ENCODE data around the gene LCNL1. TPM values are rescaled to one million over a fixed set of nuclear protein-coding genes. Genes with fewer than 3 reads are reported as not detected.

Gene LCNL1
- total and polyA plus RNA-seq, 2 donors (not counting 1 experiment from before 2014, with no cell fraction given): not detected

GRCh38 chr9:136995362-136995761, 12.6 kb downstream of the LCNL1 start:
- peaks cover 53 to 70% of the 10 kb centered on the region in 2 donors for H3K4me1 ChIP-seq (ENCODE audit: control insufficient read depth in 2 of 2, insufficient read depth in 2 of 2, low read length in 2 of 2)
- 67% methylated on average over 29 of the region's 30 CpGs for WGBS (ENCODE audit: insufficient coverage)
- Mint-ChIP-seq H3K4me1 (peaks cover 53% of the 10 kb centered on the region), H3K27ac (peak overlapping the region; percentile 61), H3K27me3 (peaks cover 3% of the 10 kb centered on the region), H3K9me3 (ENCODE audit: insufficient read depth) (no peaks in the 10 kb centered on the region), H3K4me3 (no peak overlapping the region)
- H3K27me3 ChIP-seq (replicated peaks in 1 of 4; ENCODE audit: control extremely low read depth in 1 of 4, control insufficient read depth in 3 of 4, insufficient read depth in 4 of 4, low read length in 3 of 4): peaks cover 0 to 4% (median 0%) of the 10 kb centered on the region in 4 experiments
- intact Hi-C loops (cut with micrococcal nuclease): no loop called here
- no peak overlapping the region for H3K9ac ChIP-seq (ENCODE audit: low read length)
- H4K20me1 ChIP-seq (ENCODE audit: control insufficient read depth, insufficient read depth, low read length, poor library complexity, severe bottlenecking): peaks cover 17% of the 10 kb centered on the region
- H3K9me3 ChIP-seq (ENCODE audit: control extremely low read depth in 1 of 3, control insufficient read depth in 2 of 3, insufficient read depth in 1 of 3, low read length in 2 of 3): peaks cover 0 to 10% (median 0%) of the 10 kb centered on the region in 3 donors
- ChIA-PET POLR2A (interaction anchor here (1.2 to 1.5 kb wide), 2 partner anchors 32 to 34 kb away, joined by 4 to 5 read pairs; no protein-coding TSS in a partner anchor), CTCF (interaction anchor here (1.2 to 3.4 kb wide), 3 partner anchors 31 to 39 kb away, joined by 4 to 22 read pairs (median 11); partner anchors contain the start of gene ABCA2)
- peaks cover 0 to 6% of the 10 kb centered on the region in 2 experiments for H3K36me3 ChIP-seq (replicated peaks in 1 of 2; ENCODE audit: control extremely low read depth in 1 of 2, control insufficient read depth in 1 of 2, extremely low read depth in 1 of 2, insufficient read depth in 2 of 2, low read length in 1 of 2)
- H3K4me3 ChIP-seq (ENCODE audit: control extremely low read depth in 1 of 5, extremely low read depth in 1 of 5, insufficient read depth in 1 of 5, low read depth in 2 of 5, low read length in 4 of 5): no peak overlapping the region
- TF ChIP-seq EZH2 (IDR thresholded peaks at IDR 0.05; ENCODE audit: borderline replicate concordance, insufficient read depth, low read depth, low read length, poor library complexity, severe bottlenecking) (no peak), CTCF (IDR thresholded peaks at IDR 0.05) (no peak)
- H3K79me2 ChIP-seq (ENCODE audit: control insufficient read depth, insufficient read depth, low read length): peaks cover 10% of the 10 kb centered on the region
- no peak overlapping the region for H3K27ac ChIP-seq (ENCODE audit: low read length in 2 of 2)
- ATAC-seq (ENCODE audit: low read depth): no peak
- no peak overlapping the region for H2AFZ ChIP-seq (ENCODE audit: insufficient read depth, low read depth, low read length, poor library complexity, severe bottlenecking)
- DNase-seq: no peak
- H3K4me2 ChIP-seq (replicated peaks; ENCODE audit: low read depth, low read length, poor library complexity, severe bottlenecking): peak overlapping the region; percentile 90

GRCh38 chr9:136995772-136996311, 13.0 kb downstream of the LCNL1 start:
- Mint-ChIP-seq H3K27me3 (peaks cover 3% of the 10 kb centered on the region), H3K4me1 (peaks cover 55% of the 10 kb centered on the region), H3K9me3 (ENCODE audit: insufficient read depth) (no peaks in the 10 kb centered on the region), H3K27ac (peak overlapping the region; percentile 82), H3K4me3 (peak overlapping the region; percentile 76)
- ChIA-PET CTCF (interaction anchor here (0.6 to 3.4 kb wide), 6 partner anchors 30 to 154 kb away, joined by 3 to 22 read pairs (median 4); partner anchors contain the start of genes ABCA2, AJM1 and NPDC1), POLR2A (interaction anchor here (0.5 to 1.5 kb wide), 4 partner anchors 14 to 189 kb away, joined by 3 to 5 read pairs (median 4); no protein-coding TSS in a partner anchor)
- Histone ChIP-seq H2AFZ (ENCODE audit: insufficient read depth, low read depth, low read length, poor library complexity, severe bottlenecking) (no peak overlapping the region), H4K20me1 (ENCODE audit: control insufficient read depth, insufficient read depth, low read length, poor library complexity, severe bottlenecking) (peaks cover 17% of the 10 kb centered on the region), H3K27ac (ENCODE audit: low read length in 2 of 2) (peak overlapping the region in 1 of 2 donors; percentile 27), H3K9ac (ENCODE audit: low read length) (peak overlapping the region; percentile 59), H3K4me3 (ENCODE audit: control extremely low read depth in 1 of 5, extremely low read depth in 1 of 5, insufficient read depth in 1 of 5, low read depth in 2 of 5, low read length in 4 of 5) (peak overlapping the region in 2 of 5 experiments; percentile 40 to 60), H3K36me3 (replicated peaks in 1 of 2; ENCODE audit: control extremely low read depth in 1 of 2, control insufficient read depth in 1 of 2, extremely low read depth in 1 of 2, insufficient read depth in 2 of 2, low read length in 1 of 2) (peaks cover 0 to 6% of the 10 kb centered on the region in 2 experiments), H3K4me2 (replicated peaks; ENCODE audit: low read depth, low read length, poor library complexity, severe bottlenecking) (peak overlapping the region; percentile 90), H3K9me3 (ENCODE audit: control extremely low read depth in 1 of 3, control insufficient read depth in 2 of 3, insufficient read depth in 1 of 3, low read length in 2 of 3) (peaks cover 0 to 7% (median 0%) of the 10 kb centered on the region in 3 donors), H3K4me1 (ENCODE audit: control insufficient read depth in 2 of 2, insufficient read depth in 2 of 2, low read length in 2 of 2) (peaks cover 58 to 75% of the 10 kb centered on the region in 2 donors), H3K79me2 (ENCODE audit: control insufficient read depth, insufficient read depth, low read length) (peaks cover 10% of the 10 kb centered on the region), H3K27me3 (replicated peaks in 1 of 4; ENCODE audit: control extremely low read depth in 1 of 4, control insufficient read depth in 3 of 4, insufficient read depth in 4 of 4, low read length in 3 of 4) (peaks cover 0 to 4% (median 0%) of the 10 kb centered on the region in 4 experiments)
- WGBS (ENCODE audit: insufficient coverage): 72% methylated on average over 12 of the region's 12 CpGs
- ATAC-seq (ENCODE audit: low read depth) (no peak), DNase-seq (no peak)
- intact Hi-C loops (cut with micrococcal nuclease): no loop called here
- no peak for TF ChIP-seq CTCF (IDR thresholded peaks at IDR 0.05)
- no peak for TF ChIP-seq EZH2 (IDR thresholded peaks at IDR 0.05; ENCODE audit: borderline replicate concordance, insufficient read depth, low read depth, low read length, poor library complexity, severe bottlenecking)
